ENCODE data around the gene RGS6. TPM values are rescaled to one million over a fixed set of nuclear protein-coding genes. Genes with fewer than 3 reads are reported as not detected.

RGS6 gene
- total and polyA plus RNA-seq, 9 donors: 3.7 to 9.3 (median 6.2) TPM

DNA sequence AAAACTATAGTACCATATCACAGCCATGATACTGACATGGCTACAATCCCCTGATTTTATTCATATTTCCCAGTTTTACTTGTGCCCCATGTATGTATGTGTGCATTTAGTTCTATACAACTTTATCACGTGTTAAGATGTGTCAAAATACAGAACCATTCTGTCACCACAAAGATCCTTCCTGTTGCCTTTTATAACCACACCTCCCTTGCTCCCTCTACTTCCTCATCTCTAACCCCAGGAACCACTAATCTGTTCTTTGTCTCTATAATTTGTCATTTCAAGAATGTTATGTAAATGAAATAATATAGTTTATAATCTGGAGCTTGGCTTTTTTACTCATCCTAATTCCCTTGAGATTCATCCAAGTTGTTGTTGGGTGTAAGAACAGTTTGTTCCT lies 603.3 kb downstream of the RGS6 start:
- no CpG with 5 or more reads among the region's 1 CpG for WGBS (ENCODE audit: insufficient coverage)

GRCh38 chr14:72538387-72538786 lies 606.2 kb downstream of the RGS6 start:
- Histone ChIP-seq H3K9me3 (replicated peaks; ENCODE audit: control insufficient read depth, low read depth, low read length) (no peaks in the 10 kb centered on the region), H3K27me3 (ENCODE audit: control insufficient read depth, insufficient read depth, low read length) (no peaks in the 10 kb centered on the region), H3K4me1 (ENCODE audit: control insufficient read depth, insufficient read depth, low read length) (peaks cover 18% of the 10 kb centered on the region), H3K4me3 (ENCODE audit: low read length) (no peak overlapping the region), H3K36me3 (ENCODE audit: control insufficient read depth, insufficient read depth, low read length) (no peaks in the 10 kb centered on the region), H3K27ac (ENCODE audit: low read length) (no peak overlapping the region)
- WGBS (ENCODE audit: insufficient coverage): 71% methylated on average over 1 of the region's 3 CpGs
- no peak for DNase-seq

More for the DNA sequence above, 603.3 kb downstream of the RGS6 start:
- H3K27ac ChIP-seq (ENCODE audit: low read length): no peak overlapping the region
- no peaks in the 10 kb centered on the region for H3K27me3 ChIP-seq (ENCODE audit: control insufficient read depth, insufficient read depth, low read length)
- peaks cover 5% of the 10 kb centered on the region for H3K9me3 ChIP-seq (replicated peaks; ENCODE audit: control insufficient read depth, low read depth, low read length)
- H3K36me3 ChIP-seq (ENCODE audit: control insufficient read depth, insufficient read depth, low read length): no peaks in the 10 kb centered on the region
- H3K4me1 ChIP-seq (ENCODE audit: control insufficient read depth, insufficient read depth, low read length): peaks cover 11% of the 10 kb centered on the region
- no peak overlapping the region for H3K4me3 ChIP-seq (ENCODE audit: low read length)
- DNase-seq: no peak

GRCh38 chr14:72539661-72540315 lies 607.6 kb downstream of the RGS6 start:
- Histone ChIP-seq H3K4me1 (ENCODE audit: control insufficient read depth, insufficient read depth, low read length) (peaks cover 29% of the 10 kb centered on the region), H3K4me3 (ENCODE audit: low read length) (no peak overlapping the region), H3K27me3 (ENCODE audit: control insufficient read depth, insufficient read depth, low read length) (no peaks in the 10 kb centered on the region), H3K36me3 (ENCODE audit: control insufficient read depth, insufficient read depth, low read length) (no peaks in the 10 kb centered on the region), H3K9me3 (replicated peaks; ENCODE audit: control insufficient read depth, low read depth, low read length) (no peaks in the 10 kb centered on the region), H3K27ac (ENCODE audit: low read length) (no peak overlapping the region)
- 56% methylated on average over 7 of the region's 14 CpGs for WGBS (ENCODE audit: insufficient coverage)
- DNase-seq: no peak

DNA sequence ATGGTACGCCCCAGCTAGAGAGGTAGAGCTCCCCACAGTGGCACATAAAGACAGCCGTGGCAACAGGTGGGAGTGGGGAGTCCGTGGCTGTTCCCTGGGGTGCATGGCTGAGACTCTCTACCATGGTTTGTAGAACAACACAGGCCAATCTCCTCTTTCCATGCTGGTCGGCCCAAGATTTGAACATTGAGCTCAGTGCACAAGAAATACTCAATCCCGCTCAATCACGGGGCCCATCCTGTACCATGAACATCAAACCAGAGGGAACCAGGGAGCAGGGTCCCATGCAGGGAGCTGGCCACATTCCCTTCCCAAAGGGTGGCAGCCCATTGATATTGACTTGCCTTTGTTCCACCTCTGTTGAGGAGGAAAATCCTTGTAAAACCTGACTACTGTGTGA lies 608.6 kb downstream of the RGS6 start:
- Histone ChIP-seq H3K36me3 (ENCODE audit: control insufficient read depth, insufficient read depth, low read length) (no peaks in the 10 kb centered on the region), H3K4me1 (ENCODE audit: control insufficient read depth, insufficient read depth, low read length) (peaks cover 40% of the 10 kb centered on the region), H3K4me3 (ENCODE audit: low read length) (no peak overlapping the region), H3K27me3 (ENCODE audit: control insufficient read depth, insufficient read depth, low read length) (no peaks in the 10 kb centered on the region), H3K27ac (ENCODE audit: low read length) (no peak overlapping the region), H3K9me3 (replicated peaks; ENCODE audit: control insufficient read depth, low read depth, low read length) (no peaks in the 10 kb centered on the region)
- whole genome bisulfite sequencing (ENCODE audit: insufficient coverage): 86% methylated on average over 6 of the region's 6 CpGs
- DNase-seq: no peak

DNA sequence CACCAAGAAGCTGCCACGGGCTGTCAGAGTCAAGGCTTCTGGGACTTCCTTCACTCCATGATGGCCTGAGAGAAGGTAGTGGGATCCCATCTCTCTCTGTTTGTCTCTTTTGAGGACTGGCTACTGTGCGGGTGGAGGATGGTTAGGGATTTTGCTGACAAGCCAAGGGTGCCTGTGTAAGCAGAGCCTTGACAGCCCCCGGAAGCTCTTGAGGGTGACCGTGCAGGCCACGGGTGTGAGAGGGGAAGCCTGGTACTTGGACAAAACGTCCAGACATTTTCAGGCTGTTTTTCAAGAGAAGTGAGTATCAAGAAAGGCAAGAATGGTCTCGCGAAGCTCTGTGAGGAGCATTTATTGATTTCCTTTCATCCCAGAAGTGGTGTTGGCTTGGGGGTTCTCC lies 609.3 kb downstream of the RGS6 start:
- no peaks in the 10 kb centered on the region for H3K36me3 ChIP-seq (ENCODE audit: control insufficient read depth, insufficient read depth, low read length)
- H3K4me1 ChIP-seq (ENCODE audit: control insufficient read depth, insufficient read depth, low read length): peaks cover 47% of the 10 kb centered on the region
- no peak overlapping the region for H3K27ac ChIP-seq (ENCODE audit: low read length)
- H3K4me3 ChIP-seq (ENCODE audit: low read length): no peak overlapping the region
- no peaks in the 10 kb centered on the region for H3K9me3 ChIP-seq (replicated peaks; ENCODE audit: control insufficient read depth, low read depth, low read length)
- DNase-seq: no peak
- H3K27me3 ChIP-seq (ENCODE audit: control insufficient read depth, insufficient read depth, low read length): no peaks in the 10 kb centered on the region
- WGBS (ENCODE audit: insufficient coverage): 92% methylated on average over 5 of the region's 8 CpGs

- H3K4me3 ChIP-seq (ENCODE audit: low read length): no peak overlapping the region
- WGBS (ENCODE audit: insufficient coverage): no CpG with 5 or more reads among the region's 1 CpG
- DNase-seq: peak; percentile 43
- H3K36me3 ChIP-seq (ENCODE audit: control insufficient read depth, insufficient read depth, low read length): no peaks in the 10 kb centered on the region
- H3K9me3 ChIP-seq (replicated peaks; ENCODE audit: control insufficient read depth, low read depth, low read length): no peaks in the 10 kb centered on the region
- H3K27me3 ChIP-seq (ENCODE audit: control insufficient read depth, insufficient read depth, low read length): no peaks in the 10 kb centered on the region
- no peak overlapping the region for H3K27ac ChIP-seq (ENCODE audit: low read length)
- H3K4me1 ChIP-seq (ENCODE audit: control insufficient read depth, insufficient read depth, low read length): peaks cover 59% of the 10 kb centered on the region
Observed at GRCh38 chr14:72543341-72543740, 611.1 kb downstream of the RGS6 start.

DNA sequence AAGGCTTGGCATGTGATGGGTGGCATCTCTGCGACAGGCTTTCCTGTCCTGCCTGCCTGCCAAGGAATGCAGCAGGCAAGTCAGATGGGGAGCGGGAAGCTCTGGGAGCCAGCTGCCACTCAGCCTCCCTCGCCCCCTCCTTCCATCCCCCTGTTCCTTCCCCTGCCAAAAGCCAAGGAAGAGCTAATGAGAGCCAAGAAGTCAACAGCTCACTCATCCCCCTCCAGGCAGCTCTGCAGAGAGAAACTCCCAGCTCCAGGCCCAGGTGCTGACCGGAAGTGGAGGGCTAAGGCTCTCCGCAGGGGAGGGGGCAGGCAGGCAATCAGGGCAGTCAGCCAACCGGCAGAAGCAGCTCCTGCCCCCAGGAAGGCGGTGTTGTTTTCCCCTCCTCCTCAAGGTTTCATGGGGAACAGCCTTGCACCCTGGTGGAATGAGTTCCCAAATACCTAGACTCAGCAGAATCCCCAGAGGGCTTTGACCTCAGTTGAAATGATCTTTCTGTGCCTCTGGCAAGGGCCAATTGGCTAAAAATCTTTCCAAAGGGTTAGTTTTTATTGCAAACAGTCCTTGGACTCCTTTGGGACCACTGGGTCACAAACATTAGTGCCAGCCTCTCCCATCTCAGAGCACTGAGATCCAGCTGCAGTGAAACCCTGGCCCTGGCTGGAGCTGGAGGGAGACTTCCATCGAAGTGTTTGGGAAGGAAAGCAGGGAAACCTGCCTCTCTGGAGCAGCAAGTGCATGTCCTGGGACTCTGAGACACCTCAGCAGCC lies 612.6 kb downstream of the RGS6 start:
- Histone ChIP-seq H3K27me3 (ENCODE audit: control insufficient read depth, insufficient read depth, low read length) (no peaks in the 10 kb centered on the region), H3K27ac (ENCODE audit: low read length) (peak overlapping the region; percentile 29), H3K4me1 (ENCODE audit: control insufficient read depth, insufficient read depth, low read length) (peaks cover 55% of the 10 kb centered on the region), H3K4me3 (ENCODE audit: low read length) (no peak overlapping the region), H3K9me3 (replicated peaks; ENCODE audit: control insufficient read depth, low read depth, low read length) (no peaks in the 10 kb centered on the region), H3K36me3 (ENCODE audit: control insufficient read depth, insufficient read depth, low read length) (no peaks in the 10 kb centered on the region)
- 6% methylated on average over 4 of the region's 8 CpGs for WGBS (ENCODE audit: insufficient coverage)
- DNase-seq: peak; percentile 72

- H3K4me1 ChIP-seq (ENCODE audit: control insufficient read depth, insufficient read depth, low read length): peaks cover 50% of the 10 kb centered on the region
- H3K4me3 ChIP-seq (ENCODE audit: low read length): no peak overlapping the region
- no peaks in the 10 kb centered on the region for H3K27me3 ChIP-seq (ENCODE audit: control insufficient read depth, insufficient read depth, low read length)
- H3K27ac ChIP-seq (ENCODE audit: low read length): peak overlapping the region; percentile 3
- no peaks in the 10 kb centered on the region for H3K9me3 ChIP-seq (replicated peaks; ENCODE audit: control insufficient read depth, low read depth, low read length)
- DNase-seq: no peak
- H3K36me3 ChIP-seq (ENCODE audit: control insufficient read depth, insufficient read depth, low read length): no peaks in the 10 kb centered on the region
- 78% methylated on average over 7 of the region's 13 CpGs for WGBS (ENCODE audit: insufficient coverage)
Observed at GRCh38 chr14:72545411-72546311, 613.4 kb downstream of the RGS6 start.

DNA sequence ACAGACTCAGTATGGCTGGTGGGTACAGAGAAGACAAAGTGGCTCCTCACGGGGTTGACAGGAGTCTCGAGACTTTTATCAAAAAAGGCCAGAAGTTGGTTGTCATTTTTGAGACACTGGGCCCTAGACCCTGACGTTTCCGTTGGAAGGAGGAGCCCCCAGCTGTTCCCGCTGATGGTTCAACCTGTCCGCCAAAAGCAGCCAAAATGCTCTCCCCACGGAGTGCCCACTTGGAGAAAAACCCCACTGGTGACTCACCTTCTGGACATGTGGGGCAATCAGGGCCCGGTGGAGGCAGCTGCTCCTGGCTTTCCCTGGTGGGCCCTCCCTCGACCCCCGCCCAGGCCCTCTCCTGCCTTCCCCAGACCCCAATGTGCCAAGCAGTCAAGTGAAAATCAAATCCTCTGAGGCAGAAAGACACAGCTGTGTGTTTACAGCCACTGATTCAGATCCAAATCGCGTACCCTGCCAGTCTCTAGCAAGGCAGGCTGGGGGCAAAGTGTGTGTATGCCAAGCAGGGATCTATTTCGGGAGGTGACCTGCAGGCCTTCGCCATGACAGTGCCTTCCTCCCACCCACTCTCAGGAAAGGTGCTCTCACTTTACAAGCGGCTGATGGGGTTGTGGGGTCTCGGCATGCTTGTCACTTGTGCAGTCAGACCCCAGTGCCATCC lies 614.3 kb downstream of the RGS6 start:
- Histone ChIP-seq H3K9me3 (replicated peaks; ENCODE audit: control insufficient read depth, low read depth, low read length) (no peaks in the 10 kb centered on the region), H3K27ac (ENCODE audit: low read length) (peak overlapping the region; percentile 62), H3K4me3 (ENCODE audit: low read length) (no peak overlapping the region), H3K27me3 (ENCODE audit: control insufficient read depth, insufficient read depth, low read length) (no peaks in the 10 kb centered on the region), H3K4me1 (ENCODE audit: control insufficient read depth, insufficient read depth, low read length) (peaks cover 50% of the 10 kb centered on the region), H3K36me3 (ENCODE audit: control insufficient read depth, insufficient read depth, low read length) (no peaks in the 10 kb centered on the region)
- 72% methylated on average over 14 of the region's 16 CpGs for WGBS (ENCODE audit: insufficient coverage)
- DNase-seq: peak; percentile 37
